ENCODE measurements around the gene MGST2. TPM values are rescaled to one million over a fixed set of nuclear protein-coding genes. Genes with fewer than 3 reads are reported as not detected.

The MGST2 gene
- polyA plus RNA-seq, 1 experiment: 10.0 TPM

GRCh38 chr4:139647952-139648351 is 17.7 kb upstream of the MGST2 start:
- CTCF ChIA-PET: interaction anchor here (6.5 kb wide), 1 partner anchor 44 kb away, joined by 149 read pairs; no protein-coding TSS in a partner anchor
- POLR2A ChIA-PET: no interaction called here
- TF ChIP-seq, protein P1, sequence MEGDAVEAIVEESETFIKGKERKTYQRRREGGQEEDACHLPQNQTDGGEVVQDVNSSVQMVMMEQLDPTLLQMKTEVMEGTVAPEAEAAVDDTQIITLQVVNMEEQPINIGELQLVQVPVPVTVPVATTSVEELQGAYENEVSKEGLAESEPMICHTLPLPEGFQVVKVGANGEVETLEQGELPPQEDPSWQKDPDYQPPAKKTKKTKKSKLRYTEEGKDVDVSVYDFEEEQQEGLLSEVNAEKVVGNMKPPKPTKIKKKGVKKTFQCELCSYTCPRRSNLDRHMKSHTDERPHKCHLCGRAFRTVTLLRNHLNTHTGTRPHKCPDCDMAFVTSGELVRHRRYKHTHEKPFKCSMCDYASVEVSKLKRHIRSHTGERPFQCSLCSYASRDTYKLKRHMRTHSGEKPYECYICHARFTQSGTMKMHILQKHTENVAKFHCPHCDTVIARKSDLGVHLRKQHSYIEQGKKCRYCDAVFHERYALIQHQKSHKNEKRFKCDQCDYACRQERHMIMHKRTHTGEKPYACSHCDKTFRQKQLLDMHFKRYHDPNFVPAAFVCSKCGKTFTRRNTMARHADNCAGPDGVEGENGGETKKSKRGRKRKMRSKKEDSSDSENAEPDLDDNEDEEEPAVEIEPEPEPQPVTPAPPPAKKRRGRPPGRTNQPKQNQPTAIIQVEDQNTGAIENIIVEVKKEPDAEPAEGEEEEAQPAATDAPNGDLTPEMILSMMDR (IDR thresholded peaks at IDR 0.05; ENCODE audit: insufficient read depth, low read depth, low read length): no peak
- no peaks in the 10 kb centered on the region for H3K36me3 ChIP-seq (ENCODE audit: control insufficient read depth, insufficient read depth, low read length)
- H3K27me3 ChIP-seq (ENCODE audit: control insufficient read depth, insufficient read depth, low read length): no peaks in the 10 kb centered on the region
- DNase-seq (ENCODE audit: low read depth): no peak
- no peak overlapping the region for H3K4me3 ChIP-seq (ENCODE audit: low read depth, low read length)

DNA sequence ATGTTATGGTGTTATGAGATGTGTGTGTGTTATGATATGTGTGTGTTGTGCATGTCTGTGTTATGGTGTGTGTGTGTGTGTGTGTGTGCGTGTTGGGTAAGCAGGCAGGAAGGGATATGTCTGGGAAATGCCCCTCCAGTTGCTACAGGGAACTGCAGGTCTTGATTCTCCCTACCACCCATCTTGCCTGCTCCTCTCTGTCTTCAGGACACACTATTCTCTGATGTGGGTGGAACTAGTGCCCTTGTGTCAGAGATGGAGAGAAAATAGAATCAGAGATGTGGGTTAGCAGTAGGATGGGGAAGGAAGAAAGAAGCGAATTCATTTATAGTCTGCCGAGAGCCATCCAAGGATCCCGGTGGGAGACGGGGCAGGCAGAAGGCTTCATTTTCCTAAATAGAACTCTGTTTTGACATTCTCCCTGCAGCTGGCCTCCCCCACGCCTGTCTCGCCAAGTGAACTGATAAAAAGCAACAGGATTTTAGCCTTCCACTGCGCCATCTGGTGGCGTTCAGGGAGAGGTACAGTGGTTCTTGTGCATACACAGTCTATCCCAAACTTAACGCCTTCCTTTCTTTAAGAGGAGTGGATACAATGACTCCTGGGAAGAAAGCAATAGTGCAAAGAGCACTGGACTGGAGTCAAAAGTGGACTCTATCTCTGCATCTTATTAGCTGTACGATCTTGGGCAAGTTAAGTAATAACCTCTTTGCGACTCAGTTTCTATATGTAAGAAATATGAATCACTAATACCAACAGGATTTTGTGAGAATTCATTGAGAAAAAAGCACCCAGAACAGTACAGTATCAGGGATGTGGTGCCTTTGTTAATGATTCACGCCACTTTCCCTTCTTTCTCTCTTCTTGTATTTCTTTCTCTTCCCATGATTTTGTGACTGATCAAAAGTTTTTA is 14.1 kb upstream of the MGST2 start:
- no peaks in the 10 kb centered on the region for H3K36me3 ChIP-seq (ENCODE audit: control insufficient read depth, insufficient read depth, low read length)
- no peak overlapping the region for H3K4me3 ChIP-seq (ENCODE audit: low read depth, low read length)
- TF ChIP-seq, protein P1 (IDR thresholded peaks at IDR 0.05; ENCODE audit: insufficient read depth, low read depth, low read length): peak; percentile 90
- POLR2A ChIA-PET: no interaction called here
- DNase-seq (ENCODE audit: low read depth): no peak
- no peaks in the 10 kb centered on the region for H3K27me3 ChIP-seq (ENCODE audit: control insufficient read depth, insufficient read depth, low read length)
- CTCF ChIA-PET: interaction anchor here (0.6 to 6.5 kb wide), 32 partner anchors 9 to 675 kb away, joined by 3 to 149 read pairs (median 4); partner anchors contain the start of gene MGST2

GRCh38 chr4:139654516-139654915 is 11.1 kb upstream of the MGST2 start:
- ChIA-PET POLR2A (no interaction called here), CTCF (interaction anchor here (0.8 to 6.5 kb wide), 8 partner anchors 36 to 706 kb away, joined by 3 to 149 read pairs (median 16); no protein-coding TSS in a partner anchor)
- no peak overlapping the region for H3K4me3 ChIP-seq (ENCODE audit: low read depth, low read length)
- TF ChIP-seq, protein P1 (IDR thresholded peaks at IDR 0.05; ENCODE audit: insufficient read depth, low read depth, low read length): no peak
- no peaks in the 10 kb centered on the region for H3K27me3 ChIP-seq (ENCODE audit: control insufficient read depth, insufficient read depth, low read length)
- H3K36me3 ChIP-seq (ENCODE audit: control insufficient read depth, insufficient read depth, low read length): no peaks in the 10 kb centered on the region
- DNase-seq (ENCODE audit: low read depth): no peak

DNA sequence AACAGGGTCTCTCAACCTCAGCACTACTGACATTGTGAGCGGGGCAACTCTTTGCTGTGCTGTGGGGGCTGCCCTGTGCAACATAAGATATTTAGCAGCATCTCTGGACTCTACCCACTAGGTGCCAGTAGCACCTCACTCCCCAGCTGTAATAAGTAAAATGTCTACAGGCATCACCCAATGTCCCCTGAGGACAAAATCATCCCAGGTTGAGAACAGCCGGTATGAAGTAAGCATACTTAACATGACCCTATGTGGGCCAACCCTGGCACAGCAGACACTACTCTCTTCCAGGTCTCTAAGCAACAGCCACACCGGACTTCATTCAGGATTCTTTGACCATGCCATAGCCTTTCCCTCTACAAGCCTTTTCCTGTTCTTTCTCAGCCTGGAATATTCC is 10.5 kb upstream of the MGST2 start:
- H3K4me3 ChIP-seq (ENCODE audit: low read depth, low read length): no peak overlapping the region
- H3K36me3 ChIP-seq (ENCODE audit: control insufficient read depth, insufficient read depth, low read length): no peaks in the 10 kb centered on the region
- TF ChIP-seq, protein P1 (IDR thresholded peaks at IDR 0.05; ENCODE audit: insufficient read depth, low read depth, low read length): peak; percentile 42
- POLR2A ChIA-PET: no interaction called here
- no peaks in the 10 kb centered on the region for H3K27me3 ChIP-seq (ENCODE audit: control insufficient read depth, insufficient read depth, low read length)
- DNase-seq (ENCODE audit: low read depth): no peak
- CTCF ChIA-PET: interaction anchor here (0.6 to 4.8 kb wide), 12 partner anchors 13 to 705 kb away, joined by 3 to 46 read pairs (median 4); no protein-coding TSS in a partner anchor
